ENCODE results near the gene GGN. TPM values are rescaled to one million over a fixed set of nuclear protein-coding genes. Genes with fewer than 3 reads are reported as not detected.

The GGN gene
- total RNA-seq, result 0.87 and 1.8 TPM in 2 replicates

- H3K4me3 ChIP-seq (ENCODE audit: low read depth, low read length), result peak within 1 kb of the TSS; percentile 100
- peak; percentile 74 for DNase-seq (ENCODE audit: low read depth)
- TF ChIP-seq CTCF (conservative IDR thresholded peaks at IDR 0.05; ENCODE audit: low read depth, low read length), result no peak
Measured at GRCh38 chr19:38387550-38388348, at the start of gene GGN. Gene GGN (minus strand): TSS chr19:38388034. CDS start chr19:38387261, 773 bp downstream.

- no peak overlapping the region for H3K4me3 ChIP-seq (ENCODE audit: low read depth, low read length)
- no peak for DNase-seq (ENCODE audit: low read depth)
- TF ChIP-seq CTCF (conservative IDR thresholded peaks at IDR 0.05; ENCODE audit: low read depth, low read length), result no peak
Measured at GRCh38 chr19:38437295-38437694, 49.5 kb upstream of the GGN start.

GRCh38 chr19:38434549-38435051 lies 46.8 kb upstream of the GGN start:
- TF ChIP-seq CTCF (conservative IDR thresholded peaks at IDR 0.05; ENCODE audit: low read depth, low read length), result no peak
- H3K4me3 ChIP-seq (ENCODE audit: low read depth, low read length), result no peak overlapping the region
- DNase-seq (ENCODE audit: low read depth), result no peak

- no peak for TF ChIP-seq CTCF (conservative IDR thresholded peaks at IDR 0.05; ENCODE audit: low read depth, low read length)
- H3K4me3 ChIP-seq (ENCODE audit: low read depth, low read length), result no peak within 1 kb of the TSS
- DNase-seq (ENCODE audit: low read depth), result no peak
Measured at GRCh38 chr19:38433268-38433733, 45.5 kb upstream of the GGN start, which contains the start of gene RYR1. Gene RYR1 (plus strand): TSS chr19:38433691. CDS start chr19:38433830, 139 bp downstream.

GRCh38 chr19:38430931-38431330 lies 43.1 kb upstream of the GGN start:
- DNase-seq (ENCODE audit: low read depth), result no peak
- H3K4me3 ChIP-seq (ENCODE audit: low read depth, low read length), result no peak overlapping the region
- no peak for TF ChIP-seq CTCF (conservative IDR thresholded peaks at IDR 0.05; ENCODE audit: low read depth, low read length)

GRCh38 chr19:38429811-38430156 lies 42.0 kb upstream of the GGN start:
- no peak overlapping the region for H3K4me3 ChIP-seq (ENCODE audit: low read depth, low read length)
- DNase-seq (ENCODE audit: low read depth), result no peak
- TF ChIP-seq CTCF (conservative IDR thresholded peaks at IDR 0.05; ENCODE audit: low read depth, low read length), result no peak
